Liver (tissue), 9 donors: ENCODE results near the gene SLC9A8. TPM values are rescaled to one million over a fixed set of nuclear protein-coding genes. Genes with fewer than 3 reads are reported as not detected.

Experiments
- DNase-seq: peaks from one replicate; pipeline ENCODE4 v3.0.0-alpha.2; 2017; ENCODE audit warnings: low spot score
- H3K27ac ChIP-seq, 2 donors: one replicate each; pipeline ENCODE4 v1.7.0; 2013; ENCODE audit warnings: inconsistent platforms in 2 of 2, low read length in 2 of 2, control low read depth in 1 of 2, low read depth in 1 of 2, mild to moderate bottlenecking in 1 of 2
- H3K27me3 ChIP-seq, 4 donors: one replicate each; pipeline versions ENCODE4 v1.6.1 to v1.7.0; 2013; ENCODE audit warnings: low read length in 3 of 4, inconsistent platforms in 1 of 4, mild to moderate bottlenecking in 1 of 4, moderate library complexity in 1 of 4; ENCODE audit not compliant: control insufficient read depth in 4 of 4, insufficient read depth in 4 of 4
- H3K36me3 ChIP-seq, 4 donors: one replicate each; pipeline versions ENCODE4 v1.6.1 to v1.7.0; 2013; ENCODE audit warnings: low read length in 3 of 4, mild to moderate bottlenecking in 3 of 4, low read depth in 1 of 4, moderate library complexity in 1 of 4; ENCODE audit not compliant: control insufficient read depth in 4 of 4, insufficient read depth in 3 of 4
- H3K4me1 ChIP-seq, 4 donors: one replicate each; pipeline versions ENCODE4 v1.6.1 to v1.7.0; 2013; ENCODE audit warnings: low read length in 3 of 4, mild to moderate bottlenecking in 3 of 4, moderate library complexity in 1 of 4; ENCODE audit not compliant: control insufficient read depth in 4 of 4, insufficient read depth in 4 of 4
- H3K4me3 ChIP-seq, 3 donors: one replicate each; pipeline versions ENCODE4 v1.6.1 to v1.7.0; 2013; ENCODE audit warnings: low read length in 3 of 3, control low read depth in 1 of 3, low read depth in 1 of 3, mild to moderate bottlenecking in 1 of 3
- H3K9ac ChIP-seq, 2 donors: one replicate each; pipeline ENCODE4 v1.7.0; 2013; ENCODE audit warnings: low read length in 2 of 2, mild to moderate bottlenecking in 2 of 2, moderate library complexity in 2 of 2, control low read depth in 1 of 2, low read depth in 1 of 2
- H3K9me3 ChIP-seq, 4 donors: one replicate each; pipeline versions ENCODE4 v1.6.1 to v1.7.0; 2013; ENCODE audit warnings: low read length in 3 of 4; ENCODE audit not compliant: control insufficient read depth in 4 of 4
- CTCF ChIP-seq: fragments of 150-350 bp; IDR thresholded peaks from 2 replicates; pipeline ENCODE4 v1.5.1; 2017; ENCODE audit warnings: improper control_type of control experiment, low read depth, low read length; ENCODE audit not compliant: missing input control
- EGR1 ChIP-seq, 2 donors: IDR thresholded peaks; 2 replicates each; pipeline ENCODE4 v1.6.1; 2016 to 2018; ENCODE audit warnings: antibody characterized with exemption in 2 of 2, low read depth in 2 of 2
- FOXA1 ChIP-seq: IDR thresholded peaks from 2 replicates; pipeline ENCODE4 v1.6.1; 2016; ENCODE audit warnings: antibody characterized with exemption
- FOXA2 ChIP-seq: IDR thresholded peaks from 2 replicates; pipeline ENCODE4 v1.6.1; 2016; ENCODE audit warnings: antibody characterized with exemption
- GABPA ChIP-seq, 2 donors: IDR thresholded peaks in 1 of 2; conservative IDR thresholded peaks in 1 of 2; 2 replicates each; pipeline ENCODE4 v1.6.1; 2016; ENCODE audit warnings: antibody characterized with exemption in 2 of 2, mild to moderate bottlenecking in 1 of 2, moderate library complexity in 1 of 2
- HNF4A ChIP-seq, 2 donors: conservative IDR thresholded peaks; 2 replicates each; pipeline ENCODE4 v1.6.1; 2016; ENCODE audit warnings: antibody characterized with exemption in 2 of 2, mild to moderate bottlenecking in 2 of 2
- HNF4G ChIP-seq: IDR thresholded peaks from 2 replicates; pipeline ENCODE4 v1.6.1; 2016; ENCODE audit warnings: antibody characterized with exemption
- JUND ChIP-seq, 2 donors: IDR thresholded peaks; 2 replicates each; pipeline ENCODE4 v1.6.1; 2016; ENCODE audit warnings: antibody characterized with exemption in 2 of 2
- MAX ChIP-seq: IDR thresholded peaks from 2 replicates; pipeline ENCODE4 v1.6.1; 2016; ENCODE audit warnings: antibody characterized with exemption
- NR2F2 ChIP-seq: IDR thresholded peaks from 2 replicates; pipeline ENCODE4 v1.6.1; 2016; ENCODE audit warnings: antibody characterized with exemption
- RAD21 ChIP-seq, 2 donors: IDR thresholded peaks; 2 replicates each; pipeline ENCODE4 v1.6.1; 2016; ENCODE audit warnings: antibody characterized with exemption in 2 of 2, mild to moderate bottlenecking in 2 of 2
- REST ChIP-seq: IDR thresholded peaks from 2 replicates; pipeline ENCODE4 v1.6.1; 2016; ENCODE audit warnings: antibody characterized with exemption, mild to moderate bottlenecking
- RXRA ChIP-seq, 2 donors: IDR thresholded peaks; 2 replicates each; pipeline ENCODE4 v1.6.1; 2017 to 2018; ENCODE audit warnings: antibody characterized with exemption in 2 of 2, mild to moderate bottlenecking in 1 of 2
- SP1 ChIP-seq: IDR thresholded peaks from 2 replicates; pipeline ENCODE4 v1.6.1; 2018; ENCODE audit warnings: antibody characterized with exemption, mild to moderate bottlenecking
- TAF1 ChIP-seq: conservative IDR thresholded peaks from 2 replicates; pipeline ENCODE4 v1.6.1; 2016; ENCODE audit warnings: antibody characterized with exemption, mild to moderate bottlenecking
- YY1 ChIP-seq: IDR thresholded peaks from 2 replicates; pipeline ENCODE4 v1.6.1; 2016; ENCODE audit warnings: antibody characterized with exemption, mild to moderate bottlenecking
- ZBTB33 ChIP-seq: IDR thresholded peaks from 2 replicates; pipeline ENCODE4 v1.6.1; 2016; ENCODE audit warnings: antibody characterized with exemption
- WGBS: extraction: QIAGEN DNeasy Blood & Tissue Kit; methylation state at CpG from one replicate; pipeline ENCODE4 v1.1.7; 2013; 5-methylcytosine and 5-hydroxymethylcytosine counted together
- polyA plus RNA-seq, 2 donors: library from polyadenylated mRNA; stranded (reverse) in 1 of 2; unstranded in 1 of 2; fragments of 200-250 nt in 1 of 2; fragments of >200 nt in 1 of 2; fragmentation: Nextera tagmentation in 1 of 2; extraction: Ambion mirVana in 1 of 2; gene quantifications; one replicate each; pipeline versions ENCODE4 v1.2.1 to v1.2.3, GENCODE V29; 2013 to 2015
- total RNA-seq, 2 donors: library from RNA; depleted of rRNA; stranded (reverse); fragments of >200 nt; gene quantifications; one replicate each; pipeline ENCODE4 v1.2.3, GENCODE V29; 2014
- TF ChIP-seq, protein P1 (sequence below): IDR thresholded peaks from 2 replicates; pipeline ENCODE4 v1.6.1; 2016; ENCODE audit warnings: antibody characterized with exemption
- donor health status: healthy.
- donor health status: healthy.
- donor health status: healthy.
- donor health status: healthy.
- donor health status: healthy.

Gene SLC9A8
- total and polyA plus RNA-seq, 4 donors, result 4.0 to 9.5 (median 8.6) TPM

DNA sequence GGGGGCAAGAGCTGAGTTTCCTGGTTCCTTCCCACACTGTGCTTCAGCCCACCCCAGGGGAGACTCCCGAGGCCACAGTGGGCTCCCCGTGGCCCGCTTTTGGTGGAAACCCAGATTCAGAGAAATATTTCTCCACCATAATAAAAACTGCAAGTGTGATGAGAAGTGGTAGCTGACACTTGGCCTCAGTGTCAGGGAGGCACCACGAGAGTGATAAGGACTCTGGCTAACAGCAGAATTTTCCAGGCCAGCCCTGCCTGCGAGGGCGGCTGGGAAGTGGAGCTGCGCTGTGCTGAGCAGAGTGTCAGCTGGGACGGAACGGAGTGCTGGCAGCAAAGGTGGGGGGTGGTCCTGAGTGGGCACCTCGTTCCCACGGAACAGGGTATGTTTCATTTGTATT lies 80.2 kb downstream of the SLC9A8 start:
- 41% methylated on average over 11 of the region's 11 CpGs for WGBS
- H3K27ac ChIP-seq, result peak overlapping the region; percentile 27 to 48
- H3K27me3 ChIP-seq, result no peaks in the 10 kb centered on the region
- H3K4me1 ChIP-seq, result peaks cover 16 to 66% (median 46%) of the 10 kb centered on the region in 4 donors
- H3K4me3 ChIP-seq, result no peak overlapping the region
- DNase-seq, result no peak
- no peaks in the 10 kb centered on the region for H3K36me3 ChIP-seq
- TF ChIP-seq TAF1 (no peak), SP1 (no peak), EGR1 (IDR thresholded peaks at IDR 0.05; ENCODE audit: low read depth in 2 of 2) (peak in 1 of 2 donors; percentile 36), CTCF (no peak), HNF4G (no peak), FOXA1 (no peak), FOXA2 (no peak), NR2F2 (peak; percentile 63), JUND (IDR thresholded peaks at IDR 0.05) (no peak), REST (no peak), YY1 (peak; percentile 21), ZBTB33 (no peak), HNF4A (conservative IDR thresholded peaks at IDR 0.05) (peak in 1 of 2 donors; percentile 46), RXRA (IDR thresholded peaks at IDR 0.05) (peak in 1 of 2 donors; percentile 53), MAX (no peak), GABPA (IDR thresholded peaks at IDR 0.05 in 1 of 2, conservative IDR thresholded peaks at IDR 0.05 in 1 of 2) (no peak), RAD21 (IDR thresholded peaks at IDR 0.05) (no peak)
- TF ChIP-seq, protein P1, sequence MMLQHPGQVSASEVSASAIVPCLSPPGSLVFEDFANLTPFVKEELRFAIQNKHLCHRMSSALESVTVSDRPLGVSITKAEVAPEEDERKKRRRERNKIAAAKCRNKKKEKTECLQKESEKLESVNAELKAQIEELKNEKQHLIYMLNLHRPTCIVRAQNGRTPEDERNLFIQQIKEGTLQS, result no peak
- H3K9ac ChIP-seq, result peak overlapping the region in 1 of 2 donors; percentile 44
- H3K9me3 ChIP-seq, result no peaks in the 10 kb centered on the region
